A549 (cell line): ENCODE data around the gene DLG4. TPM values are rescaled to one million over a fixed set of nuclear protein-coding genes. Genes with fewer than 3 reads are reported as not detected.

Source experiments
- BCL3 ChIP-seq: fragments of >200 bp; sonication (Bioruptor Twin); formaldehyde crosslinking; IDR thresholded peaks from 3 replicates; pipeline ENCODE4 v1.6.1; 2016
- CHD2 ChIP-seq: fragments of 150-350 bp; IDR thresholded peaks from 2 replicates; pipeline ENCODE4 v1.6.1; 2014; ENCODE audit warnings: low read length; ENCODE audit not compliant: partially characterized antibody
- E2F6 ChIP-seq: IDR thresholded peaks from 2 replicates; pipeline ENCODE4 v1.6.1; 2012; ENCODE audit warnings: low read depth, borderline replicate concordance
- GATA3 ChIP-seq: IDR thresholded peaks from 2 replicates; pipeline ENCODE4 v1.6.1; 2012; ENCODE audit warnings: borderline replicate concordance
- HDAC2 ChIP-seq: fragments of 200-600 bp; sonication (generic); IDR thresholded peaks from 2 replicates; pipeline ENCODE4 v1.6.1; 2016
- HOXA7 ChIP-seq: fragments of 250-450 bp; sonication (Bioruptor Pico); IDR thresholded peaks from 2 replicates; pipeline ENCODE4 v1.5.0; 2020; ENCODE audit warnings: mild to moderate bottlenecking, moderate library complexity
- HOXB13 ChIP-seq: fragments of 250-450 bp; sonication (Bioruptor Pico); IDR thresholded peaks from 2 replicates; pipeline ENCODE4 v1.5.0; 2020; ENCODE audit warnings: low read depth, mild to moderate bottlenecking, moderate library complexity
- JUNB ChIP-seq: fragments of >200 bp; sonication (Bioruptor Twin); formaldehyde crosslinking; IDR thresholded peaks from 2 replicates; pipeline ENCODE4 v1.6.1; 2016
- MAZ ChIP-seq: fragments of 150-350 bp; IDR thresholded peaks from 2 replicates; pipeline ENCODE4 v1.6.1; 2014; ENCODE audit warnings: antibody characterized with exemption, low read depth, low read length, borderline replicate concordance
- PBX3 ChIP-seq: IDR thresholded peaks from 2 replicates; pipeline ENCODE4 v1.6.1; 2012
- POLR2AphosphoS2 ChIP-seq: conservative IDR thresholded peaks from 2 replicates; pipeline ENCODE4 v1.6.1; 2012; ENCODE audit warnings: low read length, improper control_type of control experiment, inconsistent platforms
- RARB ChIP-seq: fragments of 250-450 bp; sonication (Bioruptor Pico); IDR thresholded peaks from 2 replicates; pipeline ENCODE4 v1.8.0; 2021; ENCODE audit warnings: mild to moderate bottlenecking, moderate library complexity
- SMC3 ChIP-seq: fragments of >200 bp; sonication (Bioruptor Twin); formaldehyde crosslinking; IDR thresholded peaks from 3 replicates; pipeline ENCODE4 v1.6.1; 2018; ENCODE audit warnings: inconsistent platforms
- TP53 ChIP-seq: fragments of 250-450 bp; sonication (Bioruptor Pico); IDR thresholded peaks from 2 replicates; pipeline ENCODE4 v1.5.0; 2021; ENCODE audit warnings: mild to moderate bottlenecking, moderate library complexity
- ZFP36 ChIP-seq: fragments of 450-650 bp; IDR thresholded peaks from 2 replicates; pipeline ENCODE4 v1.6.1; 2014; ENCODE audit warnings: borderline replicate concordance; ENCODE audit not compliant: partially characterized antibody
- ZNF302 ChIP-seq: fragments of 250-450 bp; sonication (Bioruptor Pico); IDR thresholded peaks from 2 replicates; pipeline ENCODE4 v1.9.0; 2021; ENCODE audit warnings: inconsistent platforms, mild to moderate bottlenecking, moderate library complexity
- polyA plus RNA-seq, 4 experiments: library from polyadenylated mRNA; depleted of rRNA in 3 of 4; stranded (reverse); fragments of >200 nt; fragmentation: RNase III in 1 of 4; extraction: RNeasy Plus Mini Kit Qiagen cat#74134 plus additional on column Dnase treatment in 1 of 4; gene quantifications; 2 replicates in 3 of 4; 3 replicates in 1 of 4; pipeline ENCODE4 v1.2.3, GENCODE V29; 2011 to 2017
- TF ChIP-seq, protein P1 (sequence below): fragments of 200-600 bp; sonication (generic); IDR thresholded peaks from 2 replicates; pipeline ENCODE4 v1.6.1; 2016; ENCODE audit warnings: antibody characterized with exemption, mild to moderate bottlenecking, moderate library complexity
- TF ChIP-seq, protein P2 (sequence below): IDR thresholded peaks from 2 replicates; pipeline ENCODE4 v1.6.1; 2012

The DLG4 gene
- polyA plus RNA-seq, 2 of the 4 experiments (the other 2 are of a cell fraction), result 8.3 to 21.3 TPM

- peak; percentile 99 for TF ChIP-seq PBX3
- TF ChIP-seq RARB, result 0 out of 2 replicates have a peak, but pooled peaks have one; percentile 48
- TF ChIP-seq MAZ, result peak; percentile 92; the same call in 1 of the 2 replicates
- TF ChIP-seq, protein P1, sequence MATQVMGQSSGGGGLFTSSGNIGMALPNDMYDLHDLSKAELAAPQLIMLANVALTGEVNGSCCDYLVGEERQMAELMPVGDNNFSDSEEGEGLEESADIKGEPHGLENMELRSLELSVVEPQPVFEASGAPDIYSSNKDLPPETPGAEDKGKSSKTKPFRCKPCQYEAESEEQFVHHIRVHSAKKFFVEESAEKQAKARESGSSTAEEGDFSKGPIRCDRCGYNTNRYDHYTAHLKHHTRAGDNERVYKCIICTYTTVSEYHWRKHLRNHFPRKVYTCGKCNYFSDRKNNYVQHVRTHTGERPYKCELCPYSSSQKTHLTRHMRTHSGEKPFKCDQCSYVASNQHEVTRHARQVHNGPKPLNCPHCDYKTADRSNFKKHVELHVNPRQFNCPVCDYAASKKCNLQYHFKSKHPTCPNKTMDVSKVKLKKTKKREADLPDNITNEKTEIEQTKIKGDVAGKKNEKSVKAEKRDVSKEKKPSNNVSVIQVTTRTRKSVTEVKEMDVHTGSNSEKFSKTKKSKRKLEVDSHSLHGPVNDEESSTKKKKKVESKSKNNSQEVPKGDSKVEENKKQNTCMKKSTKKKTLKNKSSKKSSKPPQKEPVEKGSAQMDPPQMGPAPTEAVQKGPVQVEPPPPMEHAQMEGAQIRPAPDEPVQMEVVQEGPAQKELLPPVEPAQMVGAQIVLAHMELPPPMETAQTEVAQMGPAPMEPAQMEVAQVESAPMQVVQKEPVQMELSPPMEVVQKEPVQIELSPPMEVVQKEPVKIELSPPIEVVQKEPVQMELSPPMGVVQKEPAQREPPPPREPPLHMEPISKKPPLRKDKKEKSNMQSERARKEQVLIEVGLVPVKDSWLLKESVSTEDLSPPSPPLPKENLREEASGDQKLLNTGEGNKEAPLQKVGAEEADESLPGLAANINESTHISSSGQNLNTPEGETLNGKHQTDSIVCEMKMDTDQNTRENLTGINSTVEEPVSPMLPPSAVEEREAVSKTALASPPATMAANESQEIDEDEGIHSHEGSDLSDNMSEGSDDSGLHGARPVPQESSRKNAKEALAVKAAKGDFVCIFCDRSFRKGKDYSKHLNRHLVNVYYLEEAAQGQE, result peak; percentile 39; the same call in 1 of the 2 replicates
- TF ChIP-seq POLR2AphosphoS2, result peak; percentile 65; the same call in 1 of the 2 replicates
- peak; percentile 29; the same call in 2 of the 3 replicates for TF ChIP-seq SMC3
- TF ChIP-seq TP53, result no peak; the same call in 1 of the 2 replicates
- TF ChIP-seq HOXA7 (CRISPR knock-in tag), result peak; percentile 13; the same call in 1 of the 2 replicates
- TF ChIP-seq GATA3, result peak; percentile 57; the same call in 1 of the 2 replicates
- peak; percentile 24 for TF ChIP-seq ZFP36
- peak; percentile 84 for TF ChIP-seq CHD2
- TF ChIP-seq ZNF302 (CRISPR knock-in tag), result no peak
- no peak for TF ChIP-seq JUNB
- TF ChIP-seq HOXB13 (CRISPR knock-in tag), result no peak
- TF ChIP-seq HDAC2, result 0 out of 2 replicates have a peak, but pooled peaks have one; percentile 17
- TF ChIP-seq BCL3, result no peak
- TF ChIP-seq E2F6, result peak; percentile 70
- TF ChIP-seq, protein P2, sequence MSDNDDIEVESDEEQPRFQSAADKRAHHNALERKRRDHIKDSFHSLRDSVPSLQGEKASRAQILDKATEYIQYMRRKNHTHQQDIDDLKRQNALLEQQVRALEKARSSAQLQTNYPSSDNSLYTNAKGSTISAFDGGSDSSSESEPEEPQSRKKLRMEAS, result peak; percentile 95
Measured at GRCh38 chr17:7242717-7243452, 23.2 kb upstream of the DLG4 start (continued).
